Activated naive CD8-positive, alpha-beta T cell (primary cell): ENCODE data around the gene RABGAP1.

Experiments
- H3K27ac Mint-ChIP-seq: one replicate; pipeline ENCODE4 v1.8.0; 2021; ENCODE audit warnings: mixed read lengths
- H3K27me3 Mint-ChIP-seq: one replicate; pipeline ENCODE4 v1.8.0; 2021; ENCODE audit warnings: mixed read lengths
- H3K36me3 Mint-ChIP-seq: one replicate; pipeline ENCODE4 v1.8.0; 2021; ENCODE audit warnings: mixed read lengths
- H3K4me1 Mint-ChIP-seq: one replicate; pipeline ENCODE4 v1.8.0; 2021; ENCODE audit warnings: low read depth, mixed read lengths
- H3K4me3 Mint-ChIP-seq: one replicate; pipeline ENCODE4 v1.8.0; 2021; ENCODE audit warnings: mild to moderate bottlenecking, mixed read lengths
- H3K9me3 Mint-ChIP-seq: one replicate; pipeline ENCODE4 v1.8.0; 2021; ENCODE audit warnings: low read depth, mixed read lengths

Gene RABGAP1

DNA sequence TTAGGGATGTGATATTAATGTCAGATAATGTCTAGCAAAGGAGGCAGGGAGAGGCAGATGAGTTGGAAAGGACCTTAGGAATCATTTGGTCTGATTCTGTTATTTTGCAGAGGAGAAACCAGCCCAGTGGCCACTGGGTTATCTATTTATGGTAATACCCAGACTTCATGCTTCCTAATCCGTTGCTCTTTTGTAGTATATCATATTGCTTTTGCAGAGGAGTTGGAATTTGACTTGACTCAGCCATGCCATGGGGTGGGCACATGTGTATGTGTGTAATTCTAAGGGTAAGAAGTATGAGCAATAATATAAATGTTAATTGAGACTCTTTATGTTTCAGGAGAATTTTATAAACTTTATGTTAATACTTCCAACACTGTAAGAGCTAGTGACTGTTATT, 100.0 kb downstream of the RABGAP1 start:
- Mint-ChIP-seq H3K36me3 (peaks cover 25% of the 10 kb centered on the region), H3K4me3 (no peak overlapping the region), H3K4me1 (peaks cover 5% of the 10 kb centered on the region), H3K27me3 (no peaks in the 10 kb centered on the region), H3K27ac (no peak overlapping the region), H3K9me3 (no peaks in the 10 kb centered on the region)

DNA sequence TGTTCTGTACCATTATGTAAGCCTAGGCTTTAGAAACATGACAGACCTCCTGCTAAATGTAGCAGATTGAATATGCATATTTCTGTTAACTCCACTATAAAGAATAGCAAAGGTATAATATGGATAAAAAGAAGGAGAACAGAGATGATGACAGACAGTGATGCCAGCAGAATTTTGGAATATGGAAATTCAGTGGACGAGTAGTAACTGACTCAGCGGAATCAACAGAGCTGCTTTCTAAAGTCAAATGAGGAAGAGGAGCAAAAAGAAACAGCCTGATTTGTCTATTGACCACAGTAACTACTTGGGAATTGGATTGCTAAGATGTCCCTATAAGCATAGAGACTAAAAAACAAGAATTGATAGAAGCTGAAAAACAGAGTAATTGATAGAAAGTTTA, 100.7 kb downstream of the RABGAP1 start:
- Mint-ChIP-seq H3K4me1 (peaks cover 5% of the 10 kb centered on the region), H3K27me3 (no peaks in the 10 kb centered on the region), H3K27ac (no peak overlapping the region), H3K4me3 (no peak overlapping the region), H3K9me3 (no peaks in the 10 kb centered on the region), H3K36me3 (peaks cover 25% of the 10 kb centered on the region)

DNA sequence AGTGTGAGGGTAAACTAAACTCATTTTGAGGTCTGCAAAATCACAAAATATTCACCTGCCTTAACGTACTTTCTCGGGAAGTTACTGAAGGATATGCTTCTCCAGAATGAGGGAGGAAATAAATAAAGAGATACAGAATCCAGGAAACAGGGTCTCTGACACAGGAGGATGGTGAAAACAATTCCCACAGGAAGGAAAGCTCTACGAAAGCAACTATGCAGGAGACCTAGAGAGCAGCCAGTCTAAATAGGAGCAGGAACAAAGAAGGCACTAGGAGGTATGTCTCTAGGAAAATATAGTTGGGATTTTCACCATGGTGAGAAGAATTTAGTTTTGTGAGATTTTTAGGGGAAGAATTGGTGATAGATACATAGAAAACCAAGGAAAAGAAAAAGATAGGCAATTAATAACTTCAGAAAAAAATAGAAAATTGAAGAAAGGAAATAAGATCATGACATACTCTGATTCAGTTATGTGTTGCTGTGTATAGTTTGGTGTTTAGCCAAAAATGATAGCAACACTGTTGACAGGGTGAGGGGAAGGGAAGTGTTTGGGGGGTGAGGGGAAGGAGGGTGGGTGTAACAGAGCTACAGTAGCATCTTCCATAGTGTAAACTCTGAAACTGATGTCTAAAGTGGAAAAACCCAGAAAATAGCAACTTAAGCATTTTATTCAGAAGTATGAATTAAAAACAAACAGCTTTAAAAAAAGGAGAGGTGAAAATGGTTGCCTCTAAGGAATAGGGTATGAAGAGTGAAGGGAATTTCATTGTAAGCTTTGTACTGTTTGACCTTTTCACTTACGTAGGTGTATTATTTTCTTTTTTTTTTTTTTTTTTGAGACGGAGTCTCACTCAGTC, 102.5 kb downstream of the RABGAP1 start:
- no peak overlapping the region for H3K27ac Mint-ChIP-seq
- H3K36me3 Mint-ChIP-seq, result peaks cover 22% of the 10 kb centered on the region
- no peaks in the 10 kb centered on the region for H3K27me3 Mint-ChIP-seq
- H3K4me1 Mint-ChIP-seq, result no peaks in the 10 kb centered on the region
- no peak overlapping the region for H3K4me3 Mint-ChIP-seq
- no peaks in the 10 kb centered on the region for H3K9me3 Mint-ChIP-seq

DNA sequence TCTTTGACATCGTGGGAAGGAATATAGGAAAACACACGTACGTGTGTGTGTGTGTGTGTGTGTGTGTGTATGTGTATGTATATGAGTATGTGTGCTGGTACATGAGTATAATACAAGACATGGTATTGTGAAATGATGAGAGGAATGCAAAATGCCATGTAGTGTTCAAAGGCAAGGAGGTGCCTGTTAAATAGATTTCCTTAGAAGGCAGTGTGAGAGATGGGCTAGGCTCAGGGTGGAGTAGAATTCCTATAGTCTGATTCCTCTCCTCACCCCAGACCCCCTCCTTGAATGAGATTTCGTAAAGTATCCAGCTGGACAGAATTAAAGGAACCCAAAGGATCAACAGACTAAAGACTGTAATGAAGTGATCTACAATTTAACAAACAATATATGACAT, 103.8 kb downstream of the RABGAP1 start:
- Mint-ChIP-seq H3K27ac (no peak overlapping the region), H3K4me1 (no peaks in the 10 kb centered on the region), H3K27me3 (no peaks in the 10 kb centered on the region), H3K36me3 (peaks cover 22% of the 10 kb centered on the region), H3K4me3 (no peak overlapping the region), H3K9me3 (no peaks in the 10 kb centered on the region)

DNA sequence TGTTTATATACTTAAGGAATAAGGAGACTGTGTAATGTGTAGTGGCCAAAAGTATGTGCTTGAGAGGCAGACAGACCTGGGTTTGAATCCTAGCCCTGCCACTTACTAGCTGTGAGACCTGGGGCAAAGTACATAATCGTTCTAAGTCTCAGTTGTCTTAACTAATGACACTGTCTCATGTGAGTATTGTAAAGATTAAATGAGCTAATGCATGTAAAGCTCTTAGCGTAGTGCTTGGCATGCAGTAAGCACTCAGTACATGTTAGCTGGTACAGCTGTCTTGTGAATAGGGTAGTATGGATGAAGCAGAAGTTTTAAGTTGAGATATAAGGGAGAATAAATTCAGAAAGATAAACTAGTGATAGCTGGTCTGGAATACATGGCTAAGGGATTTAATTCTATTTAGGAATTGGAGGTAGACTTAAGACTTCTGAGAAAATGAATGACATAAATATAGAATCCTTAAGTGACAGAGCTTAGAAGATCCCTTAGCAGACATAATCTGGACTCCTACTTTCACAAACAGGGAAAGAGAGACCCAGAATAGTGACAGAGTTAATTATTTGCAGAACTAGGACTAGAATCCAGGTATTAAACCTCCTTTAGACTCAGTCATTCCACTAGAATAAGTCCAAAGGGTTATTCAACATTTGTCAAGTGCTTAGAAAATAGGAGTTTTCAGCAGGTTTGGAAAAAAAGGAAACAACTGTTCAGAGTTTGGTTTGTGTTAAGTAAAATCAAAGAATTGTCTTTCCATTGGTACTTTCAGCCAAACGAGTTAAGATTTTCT, 105.8 kb downstream of the RABGAP1 start:
- no peaks in the 10 kb centered on the region for H3K4me1 Mint-ChIP-seq
- H3K9me3 Mint-ChIP-seq, result no peaks in the 10 kb centered on the region
- no peak overlapping the region for H3K4me3 Mint-ChIP-seq
- H3K27ac Mint-ChIP-seq, result no peak overlapping the region
- H3K36me3 Mint-ChIP-seq, result peaks cover 19% of the 10 kb centered on the region
- H3K27me3 Mint-ChIP-seq, result no peaks in the 10 kb centered on the region

DNA sequence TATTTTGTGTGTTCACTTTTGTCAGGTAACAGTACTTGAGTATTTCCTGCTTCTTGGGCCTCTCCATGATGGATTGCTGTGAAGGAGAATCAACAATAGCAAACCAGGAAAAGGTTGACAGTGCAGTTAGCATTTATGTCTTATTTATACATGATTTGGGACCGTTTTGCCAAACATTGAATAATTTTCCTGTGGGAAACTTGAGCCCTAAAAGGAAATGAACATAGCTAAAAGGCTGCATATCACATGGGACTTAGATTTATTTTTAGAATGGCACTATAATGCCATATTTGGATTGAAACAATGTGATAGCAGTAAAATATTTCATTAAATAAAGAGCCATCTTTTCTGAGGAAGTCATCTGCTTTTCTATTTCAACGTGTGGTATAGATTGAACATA, 107.9 kb downstream of the RABGAP1 start:
- Mint-ChIP-seq H3K9me3 (no peaks in the 10 kb centered on the region), H3K4me1 (no peaks in the 10 kb centered on the region), H3K27me3 (no peaks in the 10 kb centered on the region), H3K36me3 (peaks cover 6% of the 10 kb centered on the region), H3K4me3 (no peak overlapping the region), H3K27ac (no peak overlapping the region)

DNA sequence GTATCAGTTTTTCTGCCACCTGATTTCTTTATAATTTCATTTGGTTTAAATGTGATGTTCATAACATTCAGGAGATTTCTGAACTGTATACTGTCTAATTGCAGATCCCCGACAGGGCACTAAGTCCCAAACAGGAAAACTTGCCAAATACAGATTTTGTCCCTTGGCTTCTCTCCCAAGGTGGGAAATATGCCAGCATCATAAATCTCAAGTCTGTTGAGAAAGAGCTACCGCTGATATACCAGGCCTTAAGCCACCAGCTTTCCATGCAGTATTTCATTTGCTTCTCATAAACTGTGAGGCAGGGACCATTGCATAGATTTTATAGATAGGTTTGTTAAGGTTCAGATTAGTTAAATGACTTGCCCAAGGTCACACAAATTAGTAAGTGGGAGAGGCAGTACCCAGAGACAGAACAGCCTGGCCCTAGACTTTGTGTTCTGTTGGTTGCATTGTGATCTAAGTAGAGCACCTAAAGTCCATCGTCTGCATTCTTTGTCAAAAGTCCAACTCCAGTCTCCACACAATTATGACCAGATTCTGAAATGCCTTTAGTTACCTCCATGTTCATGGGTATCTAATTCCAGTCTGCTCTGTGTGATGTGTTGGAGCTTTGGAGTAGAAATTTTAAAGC, 108.9 kb downstream of the RABGAP1 start:
- H3K9me3 Mint-ChIP-seq, result no peaks in the 10 kb centered on the region
- peaks cover 5% of the 10 kb centered on the region for H3K36me3 Mint-ChIP-seq

DNA sequence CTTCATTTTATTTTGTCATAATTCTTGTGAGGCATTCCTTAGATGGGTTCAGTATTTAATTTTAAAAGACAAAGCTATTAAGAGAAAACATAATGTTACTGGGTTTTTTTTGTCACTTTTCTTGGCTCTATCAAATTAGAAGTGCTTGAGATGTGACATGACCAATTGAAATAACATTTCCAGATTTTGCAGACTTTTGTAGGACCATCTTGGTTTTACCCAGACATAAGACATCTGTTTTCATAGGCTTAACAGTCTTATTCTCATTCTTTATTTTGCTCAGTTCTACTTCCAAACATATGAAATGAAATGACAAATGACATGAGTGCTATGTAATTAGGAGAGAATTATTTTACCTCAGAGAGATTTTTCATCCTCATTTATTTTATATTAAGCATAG, 112.2 kb downstream of the RABGAP1 start:
- H3K27me3 Mint-ChIP-seq, result no peaks in the 10 kb centered on the region

More for the DNA sequence above, 108.9 kb downstream of the RABGAP1 start:
- H3K4me3 Mint-ChIP-seq, result no peak overlapping the region
- H3K27ac Mint-ChIP-seq, result no peak overlapping the region
- no peaks in the 10 kb centered on the region for H3K27me3 Mint-ChIP-seq
- H3K4me1 Mint-ChIP-seq, result no peaks in the 10 kb centered on the region

DNA sequence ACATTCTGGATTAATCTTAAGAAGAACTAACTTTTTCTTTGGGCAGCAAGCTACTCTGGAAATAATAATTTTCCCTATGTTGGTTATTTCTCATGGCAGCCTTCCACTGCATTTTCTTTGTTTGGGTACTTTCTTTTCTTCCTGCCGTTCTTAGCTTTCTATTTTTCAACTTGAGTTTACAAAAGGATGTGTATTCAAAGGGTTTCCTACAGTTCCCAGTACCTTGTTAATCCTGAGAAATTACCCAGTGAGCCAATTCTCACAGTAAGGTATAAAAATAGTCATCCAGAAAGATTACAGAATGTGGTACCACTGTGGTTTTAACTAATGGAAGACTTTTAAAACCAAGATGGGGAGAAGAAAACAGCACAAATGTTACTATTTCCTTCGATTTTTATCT, 112.9 kb downstream of the RABGAP1 start:
- no peak overlapping the region for H3K27ac Mint-ChIP-seq
- no peaks in the 10 kb centered on the region for H3K4me1 Mint-ChIP-seq
- no peak overlapping the region for H3K4me3 Mint-ChIP-seq
- peaks cover 7% of the 10 kb centered on the region for H3K36me3 Mint-ChIP-seq
- H3K27me3 Mint-ChIP-seq, result no peaks in the 10 kb centered on the region
- H3K9me3 Mint-ChIP-seq, result no peaks in the 10 kb centered on the region

More for the DNA sequence above, 112.2 kb downstream of the RABGAP1 start:
- Mint-ChIP-seq H3K4me1 (no peaks in the 10 kb centered on the region), H3K4me3 (no peak overlapping the region), H3K27ac (no peak overlapping the region), H3K9me3 (no peaks in the 10 kb centered on the region), H3K36me3 (peaks cover 7% of the 10 kb centered on the region)

DNA sequence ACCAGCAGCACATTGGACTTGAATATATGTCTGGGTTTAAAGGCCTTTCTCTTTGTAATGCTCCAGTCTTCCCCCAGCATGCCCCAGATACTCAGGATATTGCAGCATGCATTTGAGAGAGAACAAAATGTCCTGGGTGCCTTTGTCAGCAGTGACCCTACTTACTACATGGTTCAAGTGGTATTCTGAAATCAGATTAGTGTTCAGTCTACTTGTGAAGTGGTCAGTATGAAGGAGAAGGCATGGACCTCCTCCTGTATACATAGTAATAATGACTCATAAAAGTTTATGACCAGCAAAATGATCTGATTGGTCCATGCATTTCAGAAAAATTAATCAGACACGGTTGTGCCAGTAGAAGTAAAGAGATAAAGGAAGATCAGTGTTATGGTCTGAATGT, 118.0 kb downstream of the RABGAP1 start:
- H3K9me3 Mint-ChIP-seq, result no peaks in the 10 kb centered on the region
- H3K4me1 Mint-ChIP-seq, result no peaks in the 10 kb centered on the region
- no peaks in the 10 kb centered on the region for H3K27me3 Mint-ChIP-seq
- H3K27ac Mint-ChIP-seq, result no peak overlapping the region
- no peak overlapping the region for H3K4me3 Mint-ChIP-seq
- H3K36me3 Mint-ChIP-seq, result peaks cover 9% of the 10 kb centered on the region

DNA sequence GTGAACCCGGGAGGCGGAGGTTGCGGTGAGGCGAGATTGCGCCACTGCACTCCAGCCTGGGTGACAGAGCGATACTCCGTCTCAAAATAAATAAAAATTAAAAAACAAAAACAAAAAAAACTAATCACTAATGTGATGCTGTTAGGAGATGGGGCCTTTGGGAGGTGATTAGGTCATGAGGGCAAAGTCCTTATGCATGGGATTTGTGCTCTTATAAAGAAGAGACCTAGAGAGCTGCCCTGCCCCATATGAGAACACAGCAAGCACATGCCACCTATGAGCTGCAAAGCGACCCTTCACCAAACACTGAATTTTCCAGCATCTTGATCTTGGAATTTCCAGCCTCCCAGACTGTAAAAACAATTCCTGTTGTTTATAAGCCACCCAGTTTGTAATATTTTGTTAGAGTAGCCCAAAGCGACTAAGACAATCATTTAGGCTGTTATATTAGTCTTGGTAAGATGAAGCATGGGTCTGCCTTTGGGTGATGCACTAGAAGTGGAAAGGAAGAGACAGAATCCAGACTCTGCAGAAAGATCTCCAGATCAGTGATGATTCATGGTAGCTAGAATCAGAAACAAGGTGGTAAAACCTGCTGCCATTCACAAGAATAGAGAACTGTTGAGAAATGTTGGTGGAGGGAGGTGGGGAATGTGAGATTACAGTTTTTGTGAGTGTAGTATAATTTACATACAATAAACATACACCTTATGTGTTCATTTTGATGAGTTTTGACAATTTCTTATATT, 118.8 kb downstream of the RABGAP1 start:
- no peak overlapping the region for H3K4me3 Mint-ChIP-seq
- no peaks in the 10 kb centered on the region for H3K9me3 Mint-ChIP-seq
- H3K36me3 Mint-ChIP-seq, result peaks cover 11% of the 10 kb centered on the region
- no peaks in the 10 kb centered on the region for H3K4me1 Mint-ChIP-seq
- no peak overlapping the region for H3K27ac Mint-ChIP-seq
- no peaks in the 10 kb centered on the region for H3K27me3 Mint-ChIP-seq

DNA sequence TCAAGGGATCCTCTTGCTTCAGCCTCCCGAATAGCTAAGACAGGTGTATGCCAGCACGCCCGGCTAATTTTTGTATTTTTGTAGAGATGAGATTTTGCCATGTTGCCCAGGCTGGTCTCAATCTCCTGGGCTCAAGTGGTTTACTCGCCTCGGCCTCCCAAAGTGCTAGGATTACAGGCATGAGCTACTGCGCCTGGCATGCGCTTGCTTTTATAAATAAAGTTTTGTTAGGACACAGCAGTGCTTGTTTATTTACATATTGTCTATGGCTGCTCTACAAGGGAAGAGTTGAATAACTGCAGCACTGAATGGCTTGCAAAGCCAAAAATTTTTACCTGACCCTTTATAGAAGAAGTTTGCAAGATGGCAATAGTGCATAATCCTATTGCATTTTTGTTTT, 120.4 kb downstream of the RABGAP1 start:
- H3K4me3 Mint-ChIP-seq, result no peak overlapping the region
- no peak overlapping the region for H3K27ac Mint-ChIP-seq
- no peaks in the 10 kb centered on the region for H3K4me1 Mint-ChIP-seq
- no peaks in the 10 kb centered on the region for H3K27me3 Mint-ChIP-seq
- peaks cover 16% of the 10 kb centered on the region for H3K36me3 Mint-ChIP-seq
- no peaks in the 10 kb centered on the region for H3K9me3 Mint-ChIP-seq

DNA sequence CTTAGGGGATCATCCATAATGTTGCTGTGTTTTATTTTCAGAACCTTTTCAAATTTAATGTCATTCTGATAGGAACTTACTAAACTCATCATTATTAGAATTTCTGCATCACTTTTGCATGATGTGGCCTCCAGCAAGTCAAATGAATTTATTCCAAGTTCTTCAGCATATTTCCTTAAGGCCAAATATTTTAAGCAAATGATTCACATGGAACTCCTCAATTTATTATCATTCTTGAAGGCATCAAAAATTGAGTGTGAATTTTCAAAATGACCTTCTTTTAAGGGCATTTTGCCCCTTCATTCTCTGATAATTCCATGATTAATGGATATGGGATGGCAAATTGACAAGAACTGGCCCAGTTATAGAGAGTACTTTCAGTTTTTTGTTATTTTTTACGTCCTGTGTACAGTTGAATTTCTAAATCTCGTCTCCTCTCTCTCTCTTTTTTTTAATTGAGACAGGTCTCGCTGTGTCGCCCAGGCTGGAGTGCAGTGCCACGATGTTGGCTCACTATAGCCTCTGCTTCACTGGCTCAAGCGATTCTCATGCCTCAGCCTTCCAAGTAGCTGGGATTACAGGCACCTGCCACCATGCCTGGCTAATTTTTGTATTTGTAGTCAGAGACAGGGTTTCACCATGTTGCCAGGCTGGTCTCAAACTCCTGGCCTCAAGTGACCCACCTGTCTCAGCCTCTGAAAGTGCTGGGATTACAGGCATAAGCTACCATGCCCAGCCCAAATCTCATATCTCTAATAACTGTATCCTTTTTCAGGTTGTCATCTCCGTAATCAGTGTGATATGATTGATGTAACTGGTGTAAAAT, 121.7 kb downstream of the RABGAP1 start:
- H3K27me3 Mint-ChIP-seq, result no peaks in the 10 kb centered on the region
- no peaks in the 10 kb centered on the region for H3K9me3 Mint-ChIP-seq
- H3K4me1 Mint-ChIP-seq, result no peaks in the 10 kb centered on the region
- H3K4me3 Mint-ChIP-seq, result no peak overlapping the region
- H3K36me3 Mint-ChIP-seq, result peaks cover 29% of the 10 kb centered on the region
- no peak overlapping the region for H3K27ac Mint-ChIP-seq

DNA sequence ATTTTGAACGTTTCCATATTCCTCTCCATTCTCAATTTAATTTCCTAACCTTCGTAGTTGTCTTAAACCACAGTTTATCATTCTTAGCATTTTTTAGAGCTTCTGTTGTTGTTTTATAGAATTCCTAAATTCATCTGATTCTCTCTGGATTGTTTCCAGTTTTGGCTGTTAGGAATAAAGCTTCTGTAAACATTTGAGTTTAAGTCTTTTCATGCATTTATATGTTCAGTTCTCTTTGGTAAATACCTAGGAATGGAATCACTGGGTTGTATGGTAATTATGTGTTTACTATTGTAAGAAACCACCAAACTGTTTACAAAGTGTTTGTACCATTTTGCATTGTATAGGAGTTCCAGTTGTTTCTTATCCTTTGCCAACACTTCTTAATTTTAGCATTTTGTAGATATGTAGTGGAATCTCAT, 122.4 kb downstream of the RABGAP1 start:
- Mint-ChIP-seq H3K9me3 (no peaks in the 10 kb centered on the region), H3K36me3 (peaks cover 31% of the 10 kb centered on the region), H3K27ac (no peak overlapping the region), H3K4me3 (no peak overlapping the region), H3K27me3 (no peaks in the 10 kb centered on the region), H3K4me1 (no peaks in the 10 kb centered on the region)
